Small intestine (tissue), 7 donors: Measurements from ENCODE around the gene ATRX. TPM values are rescaled to one million over a fixed set of nuclear protein-coding genes. Genes with fewer than 3 reads are reported as not detected.
"Not testable (repeated sequence)": the region's sequence is repeated elsewhere in the genome, so short reads cannot be mapped to it uniquely, and the experiment has no call there.

ENCODE experiments used
- DNase-seq, 2 donors: peaks; one replicate each; pipeline versions ENCODE4 v3.0.0 to v3.0.0-alpha.2; 2013
- FAIRE-seq: peaks from 2 replicates; lab custom pipeline; 2012; peaks lifted over from hg19 to GRCh38; lab: Jason Lieb, UNC
- H3K27ac ChIP-seq, 3 donors: one replicate each; pipeline ENCODE4 v1.5.1; 2013; ENCODE audit warnings: low read length in 2 of 3, mild to moderate bottlenecking in 2 of 3, control low read depth in 1 of 3, inconsistent platforms in 1 of 3, low read depth in 1 of 3, moderate library complexity in 1 of 3
- H3K27me3 ChIP-seq, 3 donors: one replicate each; pipeline ENCODE4 v1.6.1; 2013; ENCODE audit warnings: low read length in 3 of 3, inconsistent platforms in 1 of 3; ENCODE audit not compliant: control insufficient read depth in 3 of 3, insufficient read depth in 3 of 3
- H3K36me3 ChIP-seq, 3 donors: one replicate each; pipeline ENCODE4 v1.6.1; 2013; ENCODE audit warnings: low read length in 3 of 3, inconsistent platforms in 1 of 3, low read depth in 1 of 3, mild to moderate bottlenecking in 1 of 3, moderate library complexity in 1 of 3; ENCODE audit not compliant: control insufficient read depth in 3 of 3, insufficient read depth in 2 of 3
- H3K4me1 ChIP-seq, 3 donors: one replicate each; pipeline ENCODE4 v1.6.1; 2013; ENCODE audit warnings: low read length in 2 of 3, inconsistent platforms in 1 of 3, low read depth in 1 of 3, mild to moderate bottlenecking in 1 of 3, moderate library complexity in 1 of 3; ENCODE audit not compliant: control insufficient read depth in 3 of 3, insufficient read depth in 2 of 3
- H3K4me3 ChIP-seq, 3 donors: one replicate each; pipeline ENCODE4 v1.5.1; 2013; ENCODE audit warnings: low read length in 3 of 3, control low read depth in 1 of 3, inconsistent platforms in 1 of 3, low read depth in 1 of 3, mild to moderate bottlenecking in 1 of 3, moderate library complexity in 1 of 3
- H3K9me3 ChIP-seq, 2 donors: one replicate each; pipeline ENCODE4 v1.6.1; 2013; ENCODE audit warnings: low read depth in 1 of 2, low read length in 1 of 2; ENCODE audit not compliant: control insufficient read depth in 2 of 2, insufficient read depth in 1 of 2
- WGBS, 3 donors: extraction: QIAGEN DNeasy Blood & Tissue Kit; methylation state at CpG; one replicate each; pipeline ENCODE4 v1.1.7; 2013; 5-methylcytosine and 5-hydroxymethylcytosine counted together
- polyA plus RNA-seq, 4 donors: library from polyadenylated mRNA; stranded (reverse) in 3 of 4; unstranded in 1 of 4; fragments of 200-250 nt in 3 of 4; fragments of 120-200 nt in 1 of 4; gene quantifications; one replicate each; pipeline versions ENCODE4 v1.2.1 to v1.2.3, GENCODE V29; 2013
- donor health status: healthy with polysubstance abuse.
- donor health status: control.
- donor health status: control.
- donor health status: Bipolar disorder and iron deficiency.
- donor health status: healthy.

Gene ATRX
- polyA plus RNA-seq, 4 donors = 6.3 to 35.6 (median 9.4) TPM

GRCh38 chrX:77502951-77503525, 283.0 kb downstream of the ATRX start:
- Histone ChIP-seq H3K27ac (no peak overlapping the region), H3K9me3 (no peaks in the 10 kb centered on the region), H3K36me3 (no peaks in the 10 kb centered on the region), H3K27me3 (no peaks in the 10 kb centered on the region), H3K4me1 (no peaks in the 10 kb centered on the region), H3K4me3 (no peak overlapping the region)
- WGBS, 3 donors = 9 to 23% (median 17%) methylated on average over 2 of the region's 2 CpGs
- DNase-seq (no peak), FAIRE-seq (no peak)

GRCh38 chrX:77500164-77500563, 285.9 kb downstream of the ATRX start:
- not testable (repeated sequence) for H3K27me3 ChIP-seq, H3K9me3 ChIP-seq, H3K27ac ChIP-seq, DNase-seq, H3K4me1 ChIP-seq, FAIRE-seq, H3K36me3 ChIP-seq, H3K4me3 ChIP-seq
- WGBS, 3 donors = 70 to 79% (median 71%) methylated on average over 1 of the region's 1 CpG

GRCh38 chrX:77493677-77494553, 292.1 kb downstream of the ATRX start:
- H3K4me1 ChIP-seq = no peaks in the 10 kb centered on the region
- no peaks in the 10 kb centered on the region for H3K36me3 ChIP-seq
- FAIRE-seq (no peak), DNase-seq (no peak)
- no peak overlapping the region for H3K4me3 ChIP-seq
- no peaks in the 10 kb centered on the region for H3K27me3 ChIP-seq
- 71 to 76% (median 74%) methylated on average over 17 to 20 of the region's 20 CpGs for WGBS, 3 donors
- no peaks in the 10 kb centered on the region for H3K9me3 ChIP-seq
- no peak overlapping the region for H3K27ac ChIP-seq

- WGBS, 3 donors = 78 to 87% (median 86%) methylated on average over 5 of the region's 5 CpGs
- Histone ChIP-seq H3K4me3 (no peak overlapping the region), H3K36me3 (no peaks in the 10 kb centered on the region), H3K4me1 (no peaks in the 10 kb centered on the region), H3K9me3 (peaks cover 0 to 2% of the 10 kb centered on the region in 2 donors), H3K27ac (no peak overlapping the region), H3K27me3 (no peaks in the 10 kb centered on the region)
- FAIRE-seq (no peak), DNase-seq (no peak)
Measured at GRCh38 chrX:77484045-77484444, 302.0 kb downstream of the ATRX start.

GRCh38 chrX:77455437-77455836, 330.6 kb downstream of the ATRX start:
- no peaks in the 10 kb centered on the region for H3K27me3 ChIP-seq
- H3K27ac ChIP-seq = no peak overlapping the region
- DNase-seq (no peak), FAIRE-seq (no peak)
- H3K36me3 ChIP-seq = no peaks in the 10 kb centered on the region
- no peak overlapping the region for H3K4me3 ChIP-seq
- no peaks in the 10 kb centered on the region for H3K9me3 ChIP-seq
- WGBS, 3 donors = 77 to 86% (median 85%) methylated on average over 2 of the region's 2 CpGs
- no peaks in the 10 kb centered on the region for H3K4me1 ChIP-seq

Other genes with a start within 250 kb of the ATRX start
- 10 to 100 TPM in 2 of 4 donors, 1 to 10 TPM in 2; 9.2 to 83.8 (median 23.1) TPM for gene MAGT1, start 109.2 kb upstream of the ATRX start, polyA plus RNA-seq
- gene COX7B, start 113.3 kb upstream of the ATRX start, polyA plus RNA-seq = 1,000 to 10,000 TPM in 3 of 4 donors, 100 to 1,000 TPM in 1; 241 to 2,345 (median 1,480) TPM
- 1 to 10 TPM in 3 of 4 donors, under 1 TPM in 1; 0.81 to 9.2 (median 1.8) TPM for gene ATP7A, start 124.5 kb upstream of the ATRX start, polyA plus RNA-seq
- gene PGAM4, start 183.4 kb upstream of the ATRX start, polyA plus RNA-seq = under 1 TPM in 1 of 4 donors, not detected in 3; 0.07 TPM